Adrenal gland (tissue), 12 donors: ENCODE measurements around the gene TLE6. TPM values are rescaled to one million over a fixed set of nuclear protein-coding genes. Genes with fewer than 3 reads are reported as not detected.

Experiments
- DNase-seq, 7 donors: peaks; one replicate each; pipeline ENCODE4 v3.0.0-alpha.2; 2019 to 2020
- H3K27ac ChIP-seq, 5 donors: fragments of 200-600 bp; sonication (generic) in 4 of 5; 1 replicate in 3 of 5; 2 replicates in 2 of 5; pipeline versions ENCODE4 v1.5.1 to v1.8.0; 2016 to 2020; ENCODE audit warnings: mild to moderate bottlenecking in 1 of 5
- H3K27me3 ChIP-seq: fragments of 200-600 bp; 2 replicates; pipeline ENCODE4 v1.8.0; 2021
- H3K36me3 ChIP-seq, 2 donors: fragments of 200-600 bp; replicated peaks in 1 of 2; 1 replicate in 1 of 2; 2 replicates in 1 of 2; pipeline versions ENCODE4 v1.5.1 to v1.8.0; 2018 to 2022
- H3K4me1 ChIP-seq, 2 donors: fragments of 200-600 bp; replicated peaks in 1 of 2; 1 replicate in 1 of 2; 2 replicates in 1 of 2; pipeline versions ENCODE4 v1.5.1 to v1.8.0; 2018 to 2021
- H3K4me3 ChIP-seq, 4 donors: fragments of 200-600 bp; sonication (generic) in 3 of 4; one replicate each; pipeline ENCODE4 v1.5.1; 2016 to 2018
- H3K9me3 ChIP-seq, 3 donors: fragments of 200-600 bp; sonication (generic) in 1 of 3; replicated peaks in 1 of 3; 1 replicate in 2 of 3; 2 replicates in 1 of 3; pipeline versions ENCODE4 v1.5.1 to v1.8.0; 2016 to 2021
- POLR2A ChIP-seq, 2 donors: fragments of 450-650 bp; IDR thresholded peaks; one replicate each; pipeline ENCODE4 v1.6.1; 2017; ENCODE audit warnings: antibody characterized with exemption in 2 of 2, mild to moderate bottlenecking in 2 of 2, moderate library complexity in 1 of 2
- WGBS, 4 donors: extraction: QIAGEN DNeasy Blood & Tissue Kit in 2 of 4; methylation state at CpG; one replicate each; pipeline versions ENCODE4 v1.1.5 to v1.1.7; 2013 to 2017; 5-methylcytosine and 5-hydroxymethylcytosine counted together
- intact Hi-C, 2 donors: fragments of 100-400 bp; cut with DNase I; formaldehyde crosslinking; loops; one replicate each; pipeline versions ENCODE4 v1.14.1 to v1.15.0; 2022 to 2023
- polyA plus RNA-seq, 3 donors: library from polyadenylated mRNA; stranded (reverse); fragments of 200-250 nt in 2 of 3; fragments of 350-450 nt in 1 of 3; fragmentation: Illumina TruSeq in 1 of 3; extraction: RNeasy Lipid Tissue Mini Kit (QIAGEN cat#74804) in 1 of 3; gene quantifications; one replicate each; pipeline ENCODE4 v1.2.3, GENCODE V29; 2013 to 2014
- total RNA-seq, 9 donors: library from RNA; depleted of rRNA in 4 of 9; stranded (reverse); fragments of >200 nt in 4 of 9; fragments of 120-200 nt in 1 of 9; fragmentation: NEBNext Ultra II Directional in 1 of 9; extraction: Animal tissue kit (Norgen Biotek cat#: 25700) in 1 of 9; gene quantifications; one replicate each; pipeline versions ENCODE4 v1.1.0 to v1.2.4, GENCODE V29; 2013 to 2023
- TF ChIP-seq, protein P1 (sequence below), 6 experiments: fragments of 450-650 bp in 4 of 6; fragments of 200-600 bp in 2 of 6; sonication (generic) in 1 of 6; IDR thresholded peaks; 1 replicate in 5 of 6; 2 replicates in 1 of 6; pipeline versions ENCODE4 v1.5.1 to v1.8.0; 2016 to 2021; ENCODE audit warnings: antibody characterized with exemption in 6 of 6, mild to moderate bottlenecking in 2 of 6, moderate library complexity in 1 of 6
- donor health status: healthy with polysubstance abuse.
- donor health status: Bipolar disorder and iron deficiency.
- donor health status: DM: yes; HTN: yes; CAD: no.
- donor health status: DM: no; HTN: no; CAD: no.
- donor health status: DM: no; HTN: no; CAD: no.
- donor health status: DM: yes; HTN: yes; CAD: no.

Gene TLE6
- total and polyA plus RNA-seq, 12 donors: 0.48 to 13.9 (median 2.0) TPM

DNA sequence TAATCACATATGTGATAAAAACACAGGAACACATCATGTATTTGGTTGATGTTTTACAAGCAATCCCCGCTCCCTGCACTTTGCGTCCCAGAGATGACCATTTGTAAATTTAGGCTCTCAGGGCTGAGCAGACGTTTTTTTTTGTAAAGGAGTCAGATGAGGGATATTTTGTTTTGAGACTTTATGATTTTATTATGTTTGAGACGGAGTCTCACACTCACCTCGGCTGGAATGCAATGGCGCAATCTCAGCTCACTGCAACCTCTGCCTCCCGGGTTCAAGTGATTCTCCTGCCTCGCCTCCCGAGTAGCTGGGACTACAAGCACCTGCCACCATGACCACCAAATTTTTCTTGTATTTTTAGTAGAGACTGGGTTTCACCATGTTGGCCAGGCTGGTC is 1.4 kb downstream of the TLE6 start:
- intact Hi-C loops: loop anchor here in 1 of 2 donors (10.0 kb wide), 1 partner anchor 56 kb away; no protein-coding TSS in a partner anchor
- Histone ChIP-seq H3K27ac (peak overlapping the region in 1 of 5 donors; percentile 77), H3K4me3 (no peak overlapping the region), H3K27me3 (no peaks in the 10 kb centered on the region), H3K9me3 (no peaks in the 10 kb centered on the region), H3K36me3 (no peaks in the 10 kb centered on the region), H3K4me1 (peaks cover 27 to 52% of the 10 kb centered on the region in 2 donors)
- 79 to 84% (median 82%) methylated on average over 9 of the region's 9 CpGs for WGBS, 4 donors
- TF ChIP-seq, protein P1, sequence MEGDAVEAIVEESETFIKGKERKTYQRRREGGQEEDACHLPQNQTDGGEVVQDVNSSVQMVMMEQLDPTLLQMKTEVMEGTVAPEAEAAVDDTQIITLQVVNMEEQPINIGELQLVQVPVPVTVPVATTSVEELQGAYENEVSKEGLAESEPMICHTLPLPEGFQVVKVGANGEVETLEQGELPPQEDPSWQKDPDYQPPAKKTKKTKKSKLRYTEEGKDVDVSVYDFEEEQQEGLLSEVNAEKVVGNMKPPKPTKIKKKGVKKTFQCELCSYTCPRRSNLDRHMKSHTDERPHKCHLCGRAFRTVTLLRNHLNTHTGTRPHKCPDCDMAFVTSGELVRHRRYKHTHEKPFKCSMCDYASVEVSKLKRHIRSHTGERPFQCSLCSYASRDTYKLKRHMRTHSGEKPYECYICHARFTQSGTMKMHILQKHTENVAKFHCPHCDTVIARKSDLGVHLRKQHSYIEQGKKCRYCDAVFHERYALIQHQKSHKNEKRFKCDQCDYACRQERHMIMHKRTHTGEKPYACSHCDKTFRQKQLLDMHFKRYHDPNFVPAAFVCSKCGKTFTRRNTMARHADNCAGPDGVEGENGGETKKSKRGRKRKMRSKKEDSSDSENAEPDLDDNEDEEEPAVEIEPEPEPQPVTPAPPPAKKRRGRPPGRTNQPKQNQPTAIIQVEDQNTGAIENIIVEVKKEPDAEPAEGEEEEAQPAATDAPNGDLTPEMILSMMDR (IDR thresholded peaks at IDR 0.05): no peak
- no peak for TF ChIP-seq POLR2A (IDR thresholded peaks at IDR 0.05)
- DNase-seq: no peak

DNA sequence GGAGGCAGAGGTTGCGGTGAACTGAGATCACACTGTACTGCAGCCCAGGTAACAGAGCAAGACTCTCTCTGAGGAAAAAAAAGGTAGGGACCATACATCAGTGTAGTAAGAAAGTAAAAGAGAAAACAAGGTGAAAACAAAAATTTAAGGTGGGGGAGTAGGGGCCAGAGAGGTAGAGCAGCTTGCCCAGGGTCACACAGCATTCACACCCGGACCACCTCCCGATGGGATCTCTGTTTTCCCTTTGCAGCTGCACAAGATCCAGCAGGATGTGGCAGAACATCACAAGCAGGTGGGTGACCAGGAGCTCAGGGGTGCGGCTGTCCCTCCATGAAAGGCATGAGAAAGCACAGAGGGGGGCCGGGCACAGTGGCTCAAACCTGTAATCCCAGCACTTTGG is 4.5 kb downstream of the TLE6 start:
- no peak for DNase-seq
- Histone ChIP-seq H3K4me1 (peaks cover 20 to 30% of the 10 kb centered on the region in 2 donors), H3K36me3 (no peaks in the 10 kb centered on the region), H3K27me3 (no peaks in the 10 kb centered on the region), H3K27ac (peak overlapping the region in 2 of 5 donors; percentile 26 to 94), H3K9me3 (no peaks in the 10 kb centered on the region), H3K4me3 (no peak overlapping the region)
- 76 to 89% (median 85%) methylated on average over 5 of the region's 5 CpGs for WGBS, 4 donors
- intact Hi-C loops: no loop called here
- TF ChIP-seq POLR2A (IDR thresholded peaks at IDR 0.05): no peak
- TF ChIP-seq, protein P1 (IDR thresholded peaks at IDR 0.05): no peak

DNA sequence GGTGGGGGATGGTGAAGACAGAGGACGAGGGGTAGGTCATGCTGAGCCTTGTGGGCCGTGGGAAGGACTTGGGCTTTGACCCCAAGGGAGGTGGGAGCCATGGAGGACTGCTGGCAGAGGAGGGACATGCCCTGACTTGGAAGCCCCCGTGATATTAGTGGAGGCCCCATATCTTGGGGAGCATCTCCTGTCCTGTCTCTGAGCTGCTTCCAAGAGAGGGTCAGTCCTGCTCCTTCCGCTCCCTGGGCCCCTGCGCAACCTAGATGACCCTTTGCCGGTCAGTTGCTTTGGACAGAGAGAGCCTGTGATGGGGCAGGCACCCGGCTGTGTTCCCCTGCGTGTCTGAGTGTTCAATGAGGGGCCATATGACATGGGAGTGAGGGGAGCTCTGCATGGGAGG is 5.2 kb downstream of the TLE6 start:
- Histone ChIP-seq H3K4me3 (no peak overlapping the region), H3K4me1 (peaks cover 16 to 25% of the 10 kb centered on the region in 2 donors), H3K27me3 (no peaks in the 10 kb centered on the region), H3K9me3 (no peaks in the 10 kb centered on the region), H3K36me3 (no peaks in the 10 kb centered on the region), H3K27ac (peak overlapping the region in 4 of 5 donors; percentile 47 to 94 (median 67))
- no peak for TF ChIP-seq POLR2A (IDR thresholded peaks at IDR 0.05)
- TF ChIP-seq, protein P1 (IDR thresholded peaks at IDR 0.05): no peak
- no peak for DNase-seq
- 21 to 31% (median 24%) methylated on average over 4 to 8 of the region's 8 CpGs for WGBS, 4 donors
- intact Hi-C loops: no loop called here

GRCh38 chr19:2982983-2983350 is 5.6 kb downstream of the TLE6 start:
- Histone ChIP-seq H3K9me3 (no peaks in the 10 kb centered on the region), H3K4me3 (no peak overlapping the region), H3K27me3 (no peaks in the 10 kb centered on the region), H3K4me1 (peaks cover 14 to 23% of the 10 kb centered on the region in 2 donors), H3K27ac (peak overlapping the region; percentile 14 to 94 (median 51)), H3K36me3 (no peaks in the 10 kb centered on the region)
- TF ChIP-seq POLR2A (IDR thresholded peaks at IDR 0.05): no peak
- TF ChIP-seq, protein P1 (IDR thresholded peaks at IDR 0.05): no peak
- intact Hi-C loops: no loop called here
- peak; percentile 77 to 96 (median 90) for DNase-seq
- 2 to 5% (median 3%) methylated on average over 7 to 10 of the region's 10 CpGs for WGBS, 4 donors
